ENCODE measurements around the gene AXIN2. TPM values are rescaled to one million over a fixed set of nuclear protein-coding genes. Genes with fewer than 3 reads are reported as not detected.

AXIN2 gene
- total RNA-seq, 4 donors from 2014 or later: 9.9 to 27.2 (median 17.9) TPM

DNA sequence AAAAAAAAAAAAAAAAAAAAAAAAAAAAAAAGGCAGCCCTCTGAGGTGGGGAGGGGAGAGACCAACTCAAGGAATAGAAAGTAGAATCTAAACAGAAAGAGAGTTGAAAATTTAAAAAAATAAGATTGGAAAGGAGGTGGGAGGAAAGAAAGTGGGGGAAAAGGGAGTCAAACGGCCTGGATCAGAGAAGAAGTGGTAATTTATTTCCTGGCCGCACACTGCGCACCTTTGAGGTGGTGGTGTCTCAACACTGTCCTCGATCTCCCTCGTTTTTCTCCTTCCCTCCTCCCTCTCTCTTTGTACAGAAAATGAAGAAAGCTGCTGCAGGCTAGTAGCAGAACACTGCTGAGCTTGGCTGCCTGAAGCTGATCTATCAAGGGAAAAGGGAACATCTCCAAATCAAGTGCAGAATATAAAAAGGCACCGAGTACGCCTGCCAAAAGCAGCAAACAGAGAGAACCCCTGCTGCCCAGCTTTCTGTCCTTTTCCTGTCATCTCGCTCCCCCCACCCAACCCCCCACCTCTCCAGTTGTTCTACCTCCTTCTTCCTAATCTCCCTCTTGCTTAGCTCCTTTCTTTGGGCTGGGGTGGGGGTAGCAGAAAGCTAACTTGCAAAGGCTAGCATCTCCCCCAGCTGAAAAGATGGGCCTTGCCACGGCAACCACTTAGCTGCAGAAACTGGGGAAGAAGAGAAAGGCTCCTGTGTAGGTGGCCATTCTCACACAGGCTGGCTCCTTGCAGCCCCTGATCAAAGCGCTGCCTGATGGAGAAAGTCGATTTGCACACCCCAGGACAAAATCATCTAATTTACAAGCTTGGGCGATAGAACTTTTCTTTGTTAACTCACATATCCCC lies 22.5 kb downstream of the AXIN2 start:
- DNase-seq (no peak), ATAC-seq (no peak)
- intact Hi-C loops (cut with DNase I; ENCODE audit: low total_unique reads): no loop called here
- Histone ChIP-seq H3K27ac (no peak overlapping the region), H3K36me3 (peaks cover 0 to 53% of the 10 kb centered on the region in 2 donors), H3K4me3 (no peak overlapping the region), H3K9me3 (no peaks in the 10 kb centered on the region), H3K27me3 (no peaks in the 10 kb centered on the region), H3K4me1 (peaks cover 24 to 28% of the 10 kb centered on the region in 2 donors)
- TF ChIP-seq, protein P1, sequence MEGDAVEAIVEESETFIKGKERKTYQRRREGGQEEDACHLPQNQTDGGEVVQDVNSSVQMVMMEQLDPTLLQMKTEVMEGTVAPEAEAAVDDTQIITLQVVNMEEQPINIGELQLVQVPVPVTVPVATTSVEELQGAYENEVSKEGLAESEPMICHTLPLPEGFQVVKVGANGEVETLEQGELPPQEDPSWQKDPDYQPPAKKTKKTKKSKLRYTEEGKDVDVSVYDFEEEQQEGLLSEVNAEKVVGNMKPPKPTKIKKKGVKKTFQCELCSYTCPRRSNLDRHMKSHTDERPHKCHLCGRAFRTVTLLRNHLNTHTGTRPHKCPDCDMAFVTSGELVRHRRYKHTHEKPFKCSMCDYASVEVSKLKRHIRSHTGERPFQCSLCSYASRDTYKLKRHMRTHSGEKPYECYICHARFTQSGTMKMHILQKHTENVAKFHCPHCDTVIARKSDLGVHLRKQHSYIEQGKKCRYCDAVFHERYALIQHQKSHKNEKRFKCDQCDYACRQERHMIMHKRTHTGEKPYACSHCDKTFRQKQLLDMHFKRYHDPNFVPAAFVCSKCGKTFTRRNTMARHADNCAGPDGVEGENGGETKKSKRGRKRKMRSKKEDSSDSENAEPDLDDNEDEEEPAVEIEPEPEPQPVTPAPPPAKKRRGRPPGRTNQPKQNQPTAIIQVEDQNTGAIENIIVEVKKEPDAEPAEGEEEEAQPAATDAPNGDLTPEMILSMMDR (IDR thresholded peaks at IDR 0.05 in 4 of 5, conservative IDR thresholded peaks at IDR 0.05 in 1 of 5): no peak
- no peak for TF ChIP-seq POLR2A (IDR thresholded peaks at IDR 0.05)
- in situ Hi-C loops (cut with MboI; ENCODE audit: low sequenced_read_pairs in 4 of 4): no loop called here

DNA sequence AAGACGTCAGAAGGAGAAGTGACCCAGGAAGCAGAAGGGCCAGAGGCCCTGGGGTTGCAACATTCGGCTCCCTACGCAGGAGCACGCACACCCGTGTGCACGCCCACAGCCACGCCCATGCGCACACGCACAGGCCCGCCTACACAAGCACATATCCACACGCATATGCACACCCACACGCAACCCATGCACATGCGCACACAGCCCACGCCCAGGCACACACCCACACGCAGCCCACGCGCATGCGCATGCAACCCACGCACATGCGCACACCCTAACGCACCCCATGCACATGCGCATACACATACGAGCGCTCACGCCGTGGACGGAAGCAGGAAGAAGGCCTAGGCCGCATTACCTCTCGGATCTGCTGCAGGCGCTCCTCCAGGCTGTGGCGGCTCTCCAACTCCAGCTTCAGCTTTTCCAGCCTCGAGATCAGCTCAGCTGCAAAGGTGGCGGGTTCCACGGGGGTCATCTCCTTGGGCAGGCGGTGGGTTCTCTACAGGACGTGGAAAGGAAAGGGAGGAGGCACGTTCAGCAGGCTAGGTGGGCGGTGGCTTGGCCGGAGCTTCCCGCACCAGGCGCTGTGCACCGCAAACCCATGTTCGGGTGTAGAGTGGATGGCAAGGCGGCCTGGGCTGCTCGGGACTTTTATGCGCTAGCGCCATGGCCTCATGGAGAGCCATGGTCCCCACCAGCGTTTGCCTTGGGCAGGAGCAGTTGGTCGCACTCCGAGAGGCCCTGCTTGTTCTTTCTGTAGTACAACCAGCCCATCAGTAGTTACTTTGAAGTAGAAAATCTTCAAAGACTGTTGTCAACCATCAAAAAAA lies 23.4 kb downstream of the AXIN2 start:
- H3K27ac ChIP-seq: no peak overlapping the region
- H3K36me3 ChIP-seq: peaks cover 0 to 62% of the 10 kb centered on the region in 2 donors
- peaks cover 17 to 20% of the 10 kb centered on the region in 2 donors for H3K4me1 ChIP-seq
- H3K9me3 ChIP-seq: no peaks in the 10 kb centered on the region
- intact Hi-C loops (cut with DNase I; ENCODE audit: low total_unique reads): no loop called here
- no peak for ATAC-seq
- DNase-seq: no peak
- TF ChIP-seq, protein P1 (IDR thresholded peaks at IDR 0.05 in 4 of 5, conservative IDR thresholded peaks at IDR 0.05 in 1 of 5): no peak
- no peak for TF ChIP-seq POLR2A (IDR thresholded peaks at IDR 0.05)
- no peak overlapping the region for H3K4me3 ChIP-seq
- H3K27me3 ChIP-seq: no peaks in the 10 kb centered on the region
- in situ Hi-C loops (cut with MboI; ENCODE audit: low sequenced_read_pairs in 4 of 4): no loop called here

DNA sequence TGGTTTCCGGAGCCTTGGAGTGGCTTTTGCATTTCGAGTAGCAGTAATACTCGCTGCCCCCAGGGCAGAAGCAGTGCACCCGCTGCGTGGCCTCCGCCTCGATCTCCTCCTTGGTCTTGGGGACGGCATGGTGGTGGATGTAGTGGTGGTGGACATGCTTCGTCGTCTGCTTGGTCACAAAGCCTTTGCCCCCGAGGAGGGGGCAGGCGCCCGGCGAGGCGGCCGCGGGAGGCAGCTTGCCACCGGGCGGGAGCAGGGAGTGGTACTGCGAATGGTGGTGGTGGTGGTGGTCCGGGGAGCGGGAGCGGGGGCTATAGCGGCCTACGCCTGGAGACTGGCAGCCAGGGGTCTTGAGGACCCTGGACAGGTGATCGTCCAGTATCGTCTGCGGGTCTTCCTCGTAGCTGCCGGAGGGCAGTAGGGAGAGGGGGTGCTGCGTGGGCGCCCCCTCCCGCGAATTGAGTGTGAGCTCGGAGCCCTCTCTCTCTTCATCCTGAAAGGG lies 24.1 kb downstream of the AXIN2 start:
- TF ChIP-seq POLR2A (IDR thresholded peaks at IDR 0.05): no peak
- TF ChIP-seq, protein P1 (IDR thresholded peaks at IDR 0.05 in 4 of 5, conservative IDR thresholded peaks at IDR 0.05 in 1 of 5): no peak
- ATAC-seq: no peak
- Histone ChIP-seq H3K36me3 (peaks cover 0 to 67% of the 10 kb centered on the region in 2 donors), H3K27me3 (no peaks in the 10 kb centered on the region), H3K27ac (no peak overlapping the region), H3K4me3 (no peak overlapping the region), H3K4me1 (peaks cover 17 to 20% of the 10 kb centered on the region in 2 donors), H3K9me3 (no peaks in the 10 kb centered on the region)
- no peak for DNase-seq
- intact Hi-C loops (cut with DNase I; ENCODE audit: low total_unique reads) (no loop called here), in situ Hi-C loops (cut with MboI; ENCODE audit: low sequenced_read_pairs in 4 of 4) (no loop called here)

DNA sequence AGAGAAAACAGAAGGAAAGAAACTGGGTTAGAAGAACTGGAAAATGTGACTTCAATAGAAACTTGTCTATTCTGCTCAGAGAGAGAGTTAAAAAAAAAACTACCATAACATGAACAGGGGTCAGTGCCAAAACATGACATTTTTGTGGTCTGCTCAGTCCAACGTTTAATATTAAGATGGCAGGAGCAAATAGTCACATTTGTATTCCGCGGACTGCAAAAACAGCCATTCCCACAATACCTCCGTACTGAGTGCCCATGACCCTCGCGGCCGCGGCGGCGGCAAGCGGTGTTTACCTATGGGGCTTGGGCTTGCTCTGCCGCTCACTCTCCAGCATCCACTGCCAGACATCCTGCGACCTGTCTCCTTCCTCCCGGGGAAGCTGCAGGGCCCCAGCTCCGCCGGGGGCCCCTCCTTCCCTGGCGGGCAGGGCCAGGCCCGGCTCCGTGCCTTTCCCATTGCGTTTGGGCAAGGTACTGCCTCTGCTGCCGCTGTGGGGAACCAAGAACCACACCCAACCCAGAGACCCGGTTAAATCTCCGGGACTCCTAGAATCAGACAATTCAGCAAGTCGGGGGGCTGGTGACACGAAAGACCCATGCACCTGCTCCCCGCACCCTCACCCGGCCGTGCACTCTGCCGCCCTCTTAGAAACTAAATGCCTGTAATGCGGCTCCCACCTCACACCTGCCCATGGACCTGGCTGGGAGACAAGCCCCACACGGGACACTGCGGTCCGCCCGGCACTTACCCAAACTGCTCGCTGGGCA lies 24.7 kb downstream of the AXIN2 start:
- Histone ChIP-seq H3K27me3 (no peaks in the 10 kb centered on the region), H3K36me3 (peaks cover 0 to 72% of the 10 kb centered on the region in 2 donors), H3K27ac (no peak overlapping the region), H3K4me1 (peaks cover 15 to 20% of the 10 kb centered on the region in 2 donors), H3K9me3 (no peaks in the 10 kb centered on the region), H3K4me3 (no peak overlapping the region)
- in situ Hi-C loops (cut with MboI; ENCODE audit: low sequenced_read_pairs in 4 of 4): no loop called here
- no peak for ATAC-seq
- intact Hi-C loops (cut with DNase I; ENCODE audit: low total_unique reads): no loop called here
- TF ChIP-seq, protein P1 (IDR thresholded peaks at IDR 0.05 in 4 of 5, conservative IDR thresholded peaks at IDR 0.05 in 1 of 5): no peak
- no peak for TF ChIP-seq POLR2A (IDR thresholded peaks at IDR 0.05)
- no peak for DNase-seq
